ENCODE data around the gene LRRC1.

- TF ChIP-seq CTCF (conservative IDR thresholded peaks at IDR 0.05; ENCODE audit: low read depth, low read length) = no peak
- no peak for TF ChIP-seq EZH2 (IDR thresholded peaks at IDR 0.05; ENCODE audit: low read length, unreplicated experiment)
- no peak for TF ChIP-seq EZH2phosphoT487 (IDR thresholded peaks at IDR 0.05; ENCODE audit: borderline replicate concordance, low read length)
These were observed 40.5 kb upstream of the LRRC1 start for GRCh38 chr6:53754330-53754729.

Data from PC-3 (cell line).